ENCODE results near the gene RRAGD. TPM values are rescaled to one million over a fixed set of nuclear protein-coding genes. Genes with fewer than 3 reads are reported as not detected.

RRAGD gene, protein sequence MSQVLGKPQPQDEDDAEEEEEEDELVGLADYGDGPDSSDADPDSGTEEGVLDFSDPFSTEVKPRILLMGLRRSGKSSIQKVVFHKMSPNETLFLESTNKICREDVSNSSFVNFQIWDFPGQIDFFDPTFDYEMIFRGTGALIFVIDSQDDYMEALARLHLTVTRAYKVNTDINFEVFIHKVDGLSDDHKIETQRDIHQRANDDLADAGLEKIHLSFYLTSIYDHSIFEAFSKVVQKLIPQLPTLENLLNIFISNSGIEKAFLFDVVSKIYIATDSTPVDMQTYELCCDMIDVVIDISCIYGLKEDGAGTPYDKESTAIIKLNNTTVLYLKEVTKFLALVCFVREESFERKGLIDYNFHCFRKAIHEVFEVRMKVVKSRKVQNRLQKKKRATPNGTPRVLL
- total RNA-seq (2014; rRNA removed; shearing (Covaris generic); ENCODE audit: low replicate concordance), result 6.5 and 8.3 TPM in 2 replicates

GRCh38 chr6:89412071-89413005, at the start of gene RRAGD:
RRAGD (minus strand) TSS chr6:89412273; CDS start chr6:89411993, 280 bp downstream.
- peak; percentile 47 for DNase-seq (ENCODE audit: low read depth)
- in situ Hi-C loops (cut with HindIII; ENCODE audit: low pct_unique_long_range_greater_than_20kb, low sequenced_read_pairs), result no loop called here

DNA sequence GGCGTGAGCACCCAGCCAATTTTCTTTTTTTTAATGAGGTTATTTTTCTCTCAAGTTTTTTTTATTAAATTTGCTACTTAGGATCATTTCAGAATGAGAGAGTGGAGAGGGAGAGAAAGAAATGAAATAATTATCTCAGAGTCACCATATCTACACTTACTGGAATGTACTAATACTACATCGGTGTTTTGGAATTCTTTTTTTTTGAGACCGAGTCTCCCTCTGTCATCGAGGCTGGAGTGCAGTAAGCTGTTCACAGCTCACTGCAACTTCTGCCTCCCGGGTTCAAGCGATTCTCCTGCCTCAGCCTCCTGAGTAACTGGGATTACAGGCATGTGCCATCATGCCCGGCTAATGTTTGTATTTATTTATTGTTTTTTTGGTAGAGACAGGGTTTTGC, 48.6 kb upstream of the RRAGD start:
- in situ Hi-C loops (cut with HindIII; ENCODE audit: low pct_unique_long_range_greater_than_20kb, low sequenced_read_pairs), result no loop called here
- no peak for DNase-seq (ENCODE audit: low read depth)

GRCh38 chr6:89459501-89459900, 47.4 kb upstream of the RRAGD start:
- in situ Hi-C loops (cut with HindIII; ENCODE audit: low pct_unique_long_range_greater_than_20kb, low sequenced_read_pairs), result no loop called here
- no peak for DNase-seq (ENCODE audit: low read depth)

DNA sequence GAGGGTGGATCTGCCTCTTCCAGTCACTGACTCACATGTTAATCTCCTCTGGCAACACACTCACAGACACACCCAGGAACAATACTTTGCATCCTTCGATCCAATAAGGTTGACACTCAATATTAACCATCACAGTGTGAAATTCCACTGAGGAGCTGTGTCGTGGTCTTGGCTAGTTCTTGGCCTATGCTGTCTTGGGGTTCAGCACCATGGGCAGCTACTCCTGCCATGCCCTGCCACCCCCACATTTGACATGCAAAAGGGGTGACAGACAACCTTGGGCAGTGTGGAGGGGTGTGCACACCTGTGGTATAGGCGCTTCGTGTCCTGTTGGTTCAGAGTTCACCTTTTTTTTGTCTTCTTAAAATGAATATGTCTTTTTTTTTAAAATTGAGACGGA, 46.6 kb upstream of the RRAGD start:
- in situ Hi-C loops (cut with HindIII; ENCODE audit: low pct_unique_long_range_greater_than_20kb, low sequenced_read_pairs), result no loop called here
- no peak for DNase-seq (ENCODE audit: low read depth)

DNA sequence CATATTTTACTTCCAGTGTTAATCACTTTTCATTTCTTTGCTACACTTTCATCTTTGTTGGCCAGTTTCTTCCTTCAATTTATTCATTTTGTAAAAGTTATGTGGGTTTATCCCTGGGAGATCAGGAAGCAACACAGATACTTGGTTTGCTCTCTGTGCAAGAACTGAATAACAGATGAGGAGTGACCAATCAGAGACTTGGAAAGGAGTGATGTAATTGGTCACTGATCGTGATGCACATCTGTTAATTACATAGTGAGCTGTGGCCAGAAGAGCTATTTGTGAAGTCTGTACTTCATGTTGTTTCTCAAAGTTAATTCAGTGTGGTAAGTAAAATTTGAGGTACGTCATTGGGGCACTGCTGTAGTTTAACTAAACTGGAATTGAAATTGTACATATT, 42.2 kb upstream of the RRAGD start:
- in situ Hi-C loops (cut with HindIII; ENCODE audit: low pct_unique_long_range_greater_than_20kb, low sequenced_read_pairs), result no loop called here
- no peak for DNase-seq (ENCODE audit: low read depth)

- DNase-seq (ENCODE audit: low read depth), result no peak
- in situ Hi-C loops (cut with HindIII; ENCODE audit: low pct_unique_long_range_greater_than_20kb, low sequenced_read_pairs), result no loop called here
These were observed 40.2 kb upstream of the RRAGD start for GRCh38 chr6:89452281-89452680.

GRCh38 chr6:89449193-89449592, 37.1 kb upstream of the RRAGD start:
- in situ Hi-C loops (cut with HindIII; ENCODE audit: low pct_unique_long_range_greater_than_20kb, low sequenced_read_pairs), result no loop called here
- DNase-seq (ENCODE audit: low read depth), result no peak

- in situ Hi-C loops (cut with HindIII; ENCODE audit: low pct_unique_long_range_greater_than_20kb, low sequenced_read_pairs), result no loop called here
- DNase-seq (ENCODE audit: low read depth), result peak; percentile 40
These were observed 31.6 kb upstream of the RRAGD start for GRCh38 chr6:89443658-89444057.

DNA sequence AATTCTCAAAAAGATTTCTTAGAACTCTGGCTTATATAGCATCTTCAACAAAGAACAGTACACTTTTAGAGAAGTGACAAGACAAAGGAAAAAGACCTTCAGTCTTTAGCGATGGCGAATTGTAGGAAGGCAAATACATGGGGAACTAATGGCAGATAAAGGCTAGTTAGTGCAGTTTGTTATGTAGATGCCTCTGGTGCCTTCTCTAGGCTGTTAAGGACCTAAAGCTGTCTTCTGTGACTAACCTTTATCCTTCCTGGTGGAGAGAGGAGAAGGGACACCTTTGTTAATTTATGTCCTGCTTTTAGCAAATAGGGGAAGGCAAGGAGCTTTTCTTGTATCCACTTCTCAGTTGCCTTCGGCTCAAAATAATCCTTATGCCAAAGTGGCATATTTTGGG, 28.1 kb upstream of the RRAGD start:
- DNase-seq (ENCODE audit: low read depth), result no peak
- in situ Hi-C loops (cut with HindIII; ENCODE audit: low pct_unique_long_range_greater_than_20kb, low sequenced_read_pairs), result no loop called here

- in situ Hi-C loops (cut with HindIII; ENCODE audit: low pct_unique_long_range_greater_than_20kb, low sequenced_read_pairs), result loop anchor here (10.0 kb wide), 1 partner anchor 206 kb away; no protein-coding TSS in a partner anchor
- DNase-seq (ENCODE audit: low read depth), result no peak
These were observed 26.9 kb upstream of the RRAGD start for GRCh38 chr6:89439014-89439413.

DNA sequence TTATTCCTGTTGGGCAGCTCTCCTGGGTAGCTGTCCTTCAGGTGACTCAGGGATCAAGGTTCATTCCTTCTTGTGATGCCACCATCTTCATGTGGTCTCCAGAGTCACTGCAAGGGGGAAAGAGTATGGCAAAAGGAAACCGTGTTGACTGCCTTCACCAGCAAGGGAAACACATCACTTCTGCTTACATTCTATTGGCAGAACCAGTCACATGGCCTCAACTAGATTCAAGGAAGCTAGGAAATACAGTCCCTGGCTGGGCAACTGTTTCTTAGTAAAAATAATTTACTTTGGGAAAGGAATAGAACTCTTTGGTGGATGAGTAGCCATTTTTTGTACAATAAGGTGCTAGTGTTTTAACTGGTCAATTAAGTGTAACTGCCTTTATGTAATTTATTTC, 26.2 kb upstream of the RRAGD start:
- in situ Hi-C loops (cut with HindIII; ENCODE audit: low pct_unique_long_range_greater_than_20kb, low sequenced_read_pairs), result loop anchor here (10.0 kb wide), 1 partner anchor 207 kb away; no protein-coding TSS in a partner anchor
- peak; percentile 21 for DNase-seq (ENCODE audit: low read depth)

DNA sequence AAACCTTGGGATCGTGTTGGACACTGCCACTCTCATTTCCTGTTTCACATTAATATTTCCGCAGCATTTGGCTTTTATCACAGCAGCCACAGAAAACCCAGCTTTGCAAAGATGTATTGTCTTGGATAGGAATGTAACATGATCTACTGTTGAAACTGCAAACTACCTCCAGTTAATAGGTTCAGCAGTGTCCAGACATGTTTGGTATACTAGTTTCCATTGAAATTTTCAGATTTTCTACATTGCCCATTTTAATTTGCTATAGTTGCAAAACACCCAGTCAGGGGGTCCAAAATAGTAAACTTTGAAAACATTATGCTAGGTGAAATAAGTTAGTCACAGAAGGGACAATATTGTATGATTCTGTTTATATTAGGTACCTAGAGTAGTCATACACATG, 24.2 kb upstream of the RRAGD start:
- in situ Hi-C loops (cut with HindIII; ENCODE audit: low pct_unique_long_range_greater_than_20kb, low sequenced_read_pairs), result loop anchor here (10.0 kb wide), 1 partner anchor 209 kb away; no protein-coding TSS in a partner anchor
- DNase-seq (ENCODE audit: low read depth), result no peak

GRCh38 chr6:89434954-89435353, 22.9 kb upstream of the RRAGD start:
- in situ Hi-C loops (cut with HindIII; ENCODE audit: low pct_unique_long_range_greater_than_20kb, low sequenced_read_pairs), result loop anchor here (10.0 kb wide), 1 partner anchor 210 kb away; no protein-coding TSS in a partner anchor
- no peak for DNase-seq (ENCODE audit: low read depth)

GRCh38 chr6:89434150-89434499, 22.1 kb upstream of the RRAGD start:
- DNase-seq (ENCODE audit: low read depth), result no peak
- in situ Hi-C loops (cut with HindIII; ENCODE audit: low pct_unique_long_range_greater_than_20kb, low sequenced_read_pairs), result loop anchor here (10.0 kb wide), 1 partner anchor 211 kb away; no protein-coding TSS in a partner anchor

DNA sequence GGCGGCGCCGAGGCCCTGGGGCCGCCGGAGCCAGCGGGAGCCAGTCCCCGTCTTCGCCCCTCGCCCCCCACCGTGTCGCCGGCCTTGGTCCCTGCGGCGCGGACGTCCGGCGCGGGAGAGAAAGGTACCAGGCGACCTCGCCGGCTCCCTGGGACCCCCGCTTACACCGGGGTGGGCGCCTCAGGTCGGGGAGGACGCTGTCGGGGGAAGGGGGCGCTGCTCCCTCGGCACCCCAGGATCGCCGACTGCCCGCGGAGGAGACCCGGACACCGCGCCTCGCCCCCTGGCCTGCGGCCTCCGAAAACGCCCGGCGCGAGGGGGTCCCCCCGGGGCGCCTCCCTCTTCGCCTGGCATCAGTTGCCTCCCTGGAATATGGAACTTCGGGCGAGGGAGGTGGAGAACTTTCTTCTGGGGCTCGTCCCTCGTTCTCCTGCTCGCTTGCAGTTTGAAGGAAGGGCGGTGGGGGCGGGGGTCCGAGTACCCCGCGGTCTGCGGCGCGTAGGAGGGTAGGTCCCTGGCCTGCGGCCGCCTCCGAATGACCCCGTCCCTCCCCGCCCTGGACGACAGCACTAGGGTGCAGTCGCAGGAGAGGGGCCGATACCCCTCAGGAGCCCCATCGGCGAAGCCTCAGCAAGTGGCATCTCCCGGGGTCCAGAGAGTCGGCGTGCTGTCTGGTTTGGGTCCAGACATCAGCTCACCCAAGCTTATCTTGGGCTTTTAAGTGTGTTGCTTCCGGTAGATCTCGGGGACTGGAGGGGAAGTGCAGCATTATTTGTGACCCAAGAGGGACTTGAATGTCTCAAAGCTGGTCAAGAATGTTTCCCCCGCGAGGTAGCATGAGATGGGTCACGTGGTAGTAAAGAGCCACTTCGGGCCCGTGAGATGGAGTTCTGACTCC, 21.4 kb upstream of the RRAGD start:
- in situ Hi-C loops (cut with HindIII; ENCODE audit: low pct_unique_long_range_greater_than_20kb, low sequenced_read_pairs), result loop anchor here (10.0 kb wide), 1 partner anchor 211 kb away; no protein-coding TSS in a partner anchor

DNA sequence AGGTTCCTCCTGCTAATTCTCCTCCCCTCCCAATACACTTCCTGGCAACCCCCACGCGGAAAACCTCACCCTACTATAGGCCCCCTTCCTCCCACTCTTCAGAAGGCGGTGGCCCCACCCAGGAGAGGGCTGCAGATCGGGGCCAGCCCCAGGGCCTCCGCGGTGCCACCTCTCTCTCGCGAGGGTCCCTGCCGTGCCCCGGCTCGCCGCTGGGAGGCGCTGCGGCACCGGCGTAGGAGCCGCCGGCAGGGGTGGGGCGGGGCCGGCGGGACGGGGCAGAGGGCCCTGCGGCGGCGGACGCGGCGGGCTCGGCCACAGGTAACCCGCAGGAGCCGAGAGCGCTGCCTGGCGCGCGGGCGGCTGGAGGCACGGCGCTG, 20.8 kb upstream of the RRAGD start, which contains the start of gene ANKRD6:
TSS of gene ANKRD6 (plus strand) at position 278 of the 377 bp plus-strand sequence. CDS start 133,825 bp downstream, outside the sequence.
- DNase-seq (ENCODE audit: low read depth), result peak; percentile 69
- in situ Hi-C loops (cut with HindIII; ENCODE audit: low pct_unique_long_range_greater_than_20kb, low sequenced_read_pairs), result loop anchor here (10.0 kb wide), 1 partner anchor 212 kb away; no protein-coding TSS in a partner anchor

More for the DNA sequence above, 21.4 kb upstream of the RRAGD start:
- no peak for DNase-seq (ENCODE audit: low read depth)

GRCh38 chr6:89430201-89430962, 18.3 kb upstream of the RRAGD start:
- in situ Hi-C loops (cut with HindIII; ENCODE audit: low pct_unique_long_range_greater_than_20kb, low sequenced_read_pairs), result loop anchor here (10.0 kb wide), 1 partner anchor 214 kb away; no protein-coding TSS in a partner anchor
- no peak for DNase-seq (ENCODE audit: low read depth)
